Stimulated activated CD4-positive, alpha-beta T cell treated with anti-CD3 and anti-CD28 coated beads, Interleukin-12 subunit alpha, Interleukin-12 subunit beta, amount 100 ng/mL, for 48 hours (primary cell): Measurements from ENCODE around the gene DUSP16.

Source experiments
- DNase-seq, 3 donors: peaks; one replicate each; pipeline ENCODE4 v3.0.0-alpha.2; 2020; ENCODE audit warnings: low read depth in 2 of 3, low spot score in 1 of 3

The DUSP16 gene

GRCh38 chr12:12499909-12500604 is 62.6 kb downstream of the DUSP16 start:
- no peak for DNase-seq

DNA sequence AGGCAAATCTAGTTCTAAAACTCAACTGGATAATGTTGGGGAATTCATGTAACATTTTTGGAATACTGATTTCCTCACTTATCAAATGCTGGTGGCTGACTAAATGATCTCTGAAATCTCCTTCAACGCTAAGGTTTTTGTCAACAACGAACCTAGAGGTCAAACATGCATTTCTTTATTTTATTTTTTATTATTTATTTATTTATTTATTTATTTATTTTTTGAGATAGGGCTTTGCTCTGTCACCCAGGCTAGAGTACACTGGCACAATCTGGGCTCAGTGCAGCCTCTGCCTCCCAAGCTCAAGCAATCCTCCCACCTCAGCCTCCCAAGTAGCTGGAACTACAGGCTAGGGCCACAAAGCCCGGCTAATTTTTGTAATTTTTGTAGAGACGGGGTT is 64.5 kb downstream of the DUSP16 start:
- DNase-seq = no peak

GRCh38 chr12:12495536-12495935 is 67.1 kb downstream of the DUSP16 start:
- DNase-seq = no peak

GRCh38 chr12:12492547-12492946 is 70.1 kb downstream of the DUSP16 start:
- DNase-seq = no peak

- no peak for DNase-seq
These were observed 71.1 kb downstream of the DUSP16 start for GRCh38 chr12:12491606-12492005.

GRCh38 chr12:12488823-12489550 is 73.7 kb downstream of the DUSP16 start:
- DNase-seq = no peak

- DNase-seq = no peak
These were observed 74.4 kb downstream of the DUSP16 start for GRCh38 chr12:12488296-12488695.

DNA sequence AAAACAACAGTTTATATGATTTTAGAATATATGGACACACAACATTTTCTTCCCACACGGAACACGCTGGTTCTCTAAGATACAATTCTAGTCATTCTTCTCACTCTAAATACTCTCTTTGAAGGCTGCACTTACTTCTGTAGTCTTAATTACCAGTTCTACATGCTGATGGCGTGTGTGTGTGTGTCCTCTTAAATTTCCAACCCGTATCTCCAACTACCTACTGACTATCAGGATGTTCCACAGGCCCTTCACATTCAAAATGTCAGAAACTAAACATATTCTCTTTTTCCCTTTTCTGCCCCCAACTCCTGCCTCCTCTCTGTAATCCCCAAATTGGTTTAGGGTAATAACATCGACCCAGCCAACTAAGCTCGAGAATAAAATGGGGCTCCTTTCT is 75.2 kb downstream of the DUSP16 start:
- no peak for DNase-seq

DNA sequence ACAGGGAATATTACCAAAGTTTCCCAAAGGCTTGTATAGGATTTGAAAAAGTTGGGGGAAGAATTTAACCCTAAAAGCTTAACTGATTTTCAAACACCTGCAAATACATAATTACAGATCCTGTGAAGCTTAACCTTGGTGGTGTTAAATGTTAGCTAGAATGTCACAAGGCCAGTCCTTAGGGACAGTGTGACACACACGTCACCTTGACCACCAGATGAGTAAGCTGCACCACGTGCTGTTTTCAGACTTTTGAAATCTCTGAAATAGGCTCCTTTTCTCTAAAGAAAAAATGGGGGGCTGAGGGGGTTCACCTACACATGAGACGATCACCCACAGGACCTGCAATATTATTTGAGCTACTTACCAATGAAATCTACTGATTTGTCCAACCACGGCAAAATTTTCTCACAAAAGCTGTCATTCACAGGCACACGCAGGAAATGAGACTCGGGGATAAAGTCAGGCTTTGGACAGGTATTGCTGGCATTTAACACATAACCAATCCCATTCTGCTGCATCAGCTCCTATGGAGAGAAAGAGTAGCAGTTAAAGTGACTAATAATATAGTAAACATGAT is 75.9 kb downstream of the DUSP16 start:
- no peak for DNase-seq

- no peak for DNase-seq
These were observed 79.2 kb downstream of the DUSP16 start for GRCh38 chr12:12483438-12483837.

DNA sequence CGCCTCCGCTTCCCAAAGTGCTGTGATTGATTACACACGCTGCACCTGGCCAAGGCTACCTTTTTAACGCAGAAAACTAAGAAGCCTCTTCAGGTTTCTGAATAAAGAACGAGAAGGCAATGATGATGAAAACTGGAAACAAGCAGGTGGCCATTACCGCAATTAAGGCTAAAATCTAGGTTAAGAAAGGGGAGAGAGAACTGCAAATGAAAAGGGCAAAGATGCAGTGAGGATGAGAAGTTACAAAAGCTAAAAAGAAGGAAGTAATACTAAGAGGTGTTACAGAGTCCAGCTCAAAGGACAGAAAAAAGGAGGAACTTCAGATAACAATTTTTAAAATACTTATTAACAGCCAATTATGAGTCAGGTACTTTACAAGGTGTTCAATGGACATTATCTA is 79.7 kb downstream of the DUSP16 start:
- no peak for DNase-seq

GRCh38 chr12:12482150-12482761 is 80.4 kb downstream of the DUSP16 start:
- DNase-seq = no peak

DNA sequence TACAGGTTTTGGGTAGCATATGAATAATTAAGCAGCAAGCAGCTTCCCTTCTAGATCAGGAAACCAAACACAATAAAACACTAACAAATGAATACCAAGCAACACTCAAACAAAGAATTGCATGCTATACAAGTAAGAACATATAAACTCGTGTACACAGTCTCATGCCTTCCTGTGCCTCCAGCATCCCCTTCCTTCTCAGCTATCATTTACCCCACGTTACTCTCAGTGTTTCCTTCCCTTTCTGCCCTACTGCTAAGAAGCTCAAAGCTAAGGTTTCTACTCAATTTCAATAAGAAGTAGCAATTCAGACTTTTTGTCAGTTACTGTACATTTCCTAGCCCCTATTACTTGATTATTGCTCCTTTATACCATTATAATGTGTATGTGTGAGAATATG is 81.0 kb downstream of the DUSP16 start:
- DNase-seq = no peak

- DNase-seq = no peak
These were observed 82.6 kb downstream of the DUSP16 start for GRCh38 chr12:12480074-12480473.

GRCh38 chr12:12477532-12477890 is 85.2 kb downstream of the DUSP16 start:
- no peak for DNase-seq

DNA sequence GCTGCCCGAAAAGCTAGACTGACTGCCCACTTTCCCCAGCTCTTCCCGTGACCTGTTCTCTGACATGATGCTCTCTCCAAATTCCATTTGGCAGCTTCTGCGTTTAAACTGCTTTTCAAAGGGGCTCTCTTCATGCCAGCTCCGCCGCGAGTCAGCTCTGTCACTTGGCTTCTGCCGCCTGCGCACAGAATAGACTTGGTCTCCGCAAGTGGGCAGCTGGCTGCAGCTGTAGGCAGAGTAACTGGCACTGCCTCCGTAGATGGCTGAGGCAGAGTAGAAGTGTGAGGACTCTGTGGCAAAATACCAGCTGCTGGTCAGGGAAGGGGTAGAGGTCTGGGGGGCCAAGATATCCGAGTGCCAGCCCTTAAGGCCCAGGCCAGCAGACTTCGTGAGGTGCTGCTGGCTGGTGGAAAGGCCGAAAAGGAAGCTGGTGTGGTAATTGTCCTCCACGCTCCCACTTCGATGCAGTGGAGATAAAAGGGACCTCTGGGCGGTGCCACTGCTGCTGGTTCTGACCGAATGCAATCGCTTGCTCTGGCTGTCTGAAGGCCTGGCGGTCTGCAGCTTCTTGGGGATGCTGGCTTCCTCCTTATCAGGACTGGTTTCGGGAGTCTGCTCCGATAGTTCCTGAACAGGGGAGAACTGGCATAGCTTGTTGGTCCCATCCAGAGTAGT is 85.7 kb downstream of the DUSP16 start:
- no peak for DNase-seq

GRCh38 chr12:12474931-12475795 is 87.5 kb downstream of the DUSP16 start:
- peak in 2 of 3 donors; percentile 33 to 56 for DNase-seq

DNA sequence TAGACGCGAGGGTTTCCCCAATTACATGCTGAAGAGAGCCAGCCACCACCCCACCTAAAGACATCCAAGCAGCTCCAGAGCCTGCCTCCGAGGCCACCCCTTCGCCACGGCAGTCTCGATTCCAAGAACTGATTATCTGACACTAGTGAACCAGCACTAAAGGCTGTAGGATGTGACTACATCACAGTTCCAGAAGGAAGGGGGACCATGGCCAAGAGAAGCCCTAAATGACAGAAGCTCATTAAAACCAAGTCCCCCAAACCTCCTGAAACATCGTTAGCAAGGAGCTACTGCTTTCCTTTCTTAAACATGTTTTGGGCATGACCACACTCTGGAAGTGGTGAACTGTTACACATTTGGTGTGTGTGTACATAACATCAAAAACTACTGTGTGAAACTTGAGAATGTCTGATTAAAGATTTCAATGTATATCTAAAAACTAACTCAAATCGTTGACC is 88.2 kb downstream of the DUSP16 start:
- DNase-seq = no peak

DNA sequence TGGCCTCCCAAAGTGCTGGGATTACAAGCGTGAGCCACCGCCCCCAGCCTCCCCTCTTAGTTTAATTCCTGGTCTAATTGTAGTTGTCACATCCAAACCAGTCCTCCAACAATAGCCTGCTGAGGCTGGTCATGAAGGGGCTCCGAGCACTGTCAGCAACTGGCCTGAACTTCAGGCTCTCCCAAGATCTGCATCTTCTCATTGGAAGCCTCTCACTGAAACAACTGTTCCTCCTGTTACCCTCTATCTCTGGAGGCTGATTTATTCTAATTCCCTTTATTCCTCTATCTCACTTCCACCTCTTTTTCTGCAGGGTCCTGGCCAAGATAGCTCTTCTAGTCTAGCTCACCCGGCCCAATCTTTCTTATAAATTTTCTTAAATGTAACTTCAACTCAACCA is 89.4 kb downstream of the DUSP16 start:
- no peak for DNase-seq
